Mesendoderm (in vitro differentiated cells): ENCODE results near the gene VPS50.
"Not testable (repeated sequence)": the region's sequence is repeated elsewhere in the genome, so short reads cannot be mapped to it uniquely, and the experiment has no call there.

Source experiments
- DNase-seq: peaks from one replicate; pipeline ENCODE4 v3.0.0; 2013
- H2AK5ac ChIP-seq: 2 replicates; pipeline ENCODE4 v1.6.1; 2013; ENCODE audit warnings: low read length, inconsistent platforms
- H2BK120ac ChIP-seq: 2 replicates; pipeline ENCODE4 v1.6.1; 2013; ENCODE audit warnings: low read depth, mild to moderate bottlenecking, low read length, moderate library complexity, mixed read lengths
- H2BK15ac ChIP-seq: replicated peaks from 2 replicates; pipeline ENCODE4 v1.6.1; 2013; ENCODE audit warnings: low read depth, mild to moderate bottlenecking, moderate library complexity
- H2BK5ac ChIP-seq: 2 replicates; pipeline ENCODE4 v1.6.1; 2013; ENCODE audit warnings: low read length, inconsistent platforms
- H3K18ac ChIP-seq: 2 replicates; pipeline ENCODE4 v1.6.1; 2013; ENCODE audit warnings: mild to moderate bottlenecking, low read length, mixed read lengths
- H3K23ac ChIP-seq: one replicate; pipeline ENCODE4 v1.6.1; 2013; ENCODE audit warnings: low read length
- H3K27ac ChIP-seq: 2 replicates; pipeline ENCODE4 v1.5.1; 2013; ENCODE audit warnings: low read depth, mild to moderate bottlenecking, inconsistent platforms, low read length, moderate library complexity
- H3K27me3 ChIP-seq: 2 replicates; pipeline ENCODE4 v1.6.1; 2013; ENCODE audit warnings: low read length, control low read depth, mild to moderate bottlenecking, inconsistent platforms; ENCODE audit not compliant: insufficient read depth, poor library complexity
- H3K36me3 ChIP-seq: 2 replicates; pipeline ENCODE4 v1.6.1; 2013; ENCODE audit warnings: low read length, inconsistent platforms; ENCODE audit not compliant: control insufficient read depth, insufficient read depth
- H3K4ac ChIP-seq: one replicate; pipeline ENCODE4 v1.6.1; 2013; ENCODE audit warnings: low read depth, mild to moderate bottlenecking, low read length, moderate library complexity
- H3K4me1 ChIP-seq: 2 replicates; pipeline ENCODE4 v1.6.1; 2013; ENCODE audit warnings: low read depth, low read length, inconsistent platforms; ENCODE audit not compliant: control insufficient read depth
- H3K4me2 ChIP-seq: 2 replicates; pipeline ENCODE4 v1.6.1; 2013; ENCODE audit warnings: low read length
- H3K4me3 ChIP-seq: 2 replicates; pipeline ENCODE4 v1.5.1; 2013; ENCODE audit warnings: mild to moderate bottlenecking, low read length
- H3K56ac ChIP-seq: one replicate; pipeline ENCODE4 v1.6.1; 2013; ENCODE audit warnings: low read length
- H3K79me1 ChIP-seq: 2 replicates; pipeline ENCODE4 v1.6.1; 2013; ENCODE audit warnings: low read length, inconsistent platforms
- H3K79me2 ChIP-seq: 2 replicates; pipeline ENCODE4 v1.6.1; 2013; ENCODE audit warnings: mild to moderate bottlenecking, low read length; ENCODE audit not compliant: control insufficient read depth, insufficient read depth
- H3K9ac ChIP-seq: 2 replicates; pipeline ENCODE4 v1.6.1; 2013; ENCODE audit warnings: low read length, inconsistent platforms
- H4K5ac ChIP-seq: one replicate; pipeline ENCODE4 v1.6.1; 2013; ENCODE audit warnings: low read length
- H4K8ac ChIP-seq: one replicate; pipeline ENCODE4 v1.6.1; 2013; ENCODE audit warnings: low read depth, mild to moderate bottlenecking, control low read depth, low read length, moderate library complexity
- WGBS: extraction: QIAGEN DNeasy Blood & Tissue Kit; methylation state at CpG from one replicate; pipeline ENCODE4 v1.1.7; 2013; ENCODE audit warnings: low lambda C conversion rate, missing lambda C conversion rate; ENCODE audit not compliant: insufficient coverage; ENCODE audit errors: extremely low coverage; 5-methylcytosine and 5-hydroxymethylcytosine counted together

VPS50 gene

GRCh38 chr7:93310346-93310745, 78.2 kb downstream of the VPS50 start:
- Histone ChIP-seq H4K5ac (no peak overlapping the region), H2BK5ac (no peak overlapping the region), H3K56ac (no peak overlapping the region), H3K79me1 (no peaks in the 10 kb centered on the region), H3K18ac (no peak overlapping the region), H3K23ac (no peak overlapping the region), H3K9ac (no peak overlapping the region), H3K4me1 (peaks cover 5% of the 10 kb centered on the region), H3K79me2 (no peaks in the 10 kb centered on the region), H3K36me3 (no peaks in the 10 kb centered on the region), H2BK120ac (no peak overlapping the region), H3K27ac (no peak overlapping the region), H3K4me3 (no peak overlapping the region), H3K27me3 (no peaks in the 10 kb centered on the region), H3K4ac (no peak overlapping the region), H3K4me2 (no peak overlapping the region), H2BK15ac (no peak overlapping the region), H4K8ac (no peak overlapping the region), H2AK5ac (no peak overlapping the region)
- no CpG with 5 or more reads among the region's 4 CpGs for WGBS
- DNase-seq = no peak

DNA sequence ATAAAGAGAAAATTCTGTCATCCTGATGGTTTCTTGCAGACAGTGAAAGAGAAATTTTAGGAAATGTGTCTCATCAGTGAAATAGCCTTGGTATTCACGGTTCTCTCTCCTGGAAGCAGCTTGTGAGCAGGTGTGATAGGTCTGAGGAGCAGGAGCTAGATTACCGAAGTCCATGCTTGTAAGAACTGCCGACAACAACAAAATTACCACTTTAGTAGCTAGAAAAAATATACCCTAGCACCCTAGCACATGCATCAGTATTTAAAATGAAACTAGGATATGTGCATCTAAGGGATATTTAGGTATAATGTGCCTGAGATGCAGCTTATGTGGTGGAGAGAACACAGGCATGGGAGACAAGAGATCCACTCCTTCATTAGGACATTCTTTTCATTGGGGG, 82.3 kb downstream of the VPS50 start:
- no CpG with 5 or more reads among the region's 3 CpGs for WGBS
- no peaks in the 10 kb centered on the region for H3K27me3 ChIP-seq

GRCh38 chr7:93315896-93316295, 83.7 kb downstream of the VPS50 start:
- no peak overlapping the region for H2BK15ac ChIP-seq
- no peaks in the 10 kb centered on the region for H3K27me3 ChIP-seq
- no peak overlapping the region for H3K4me2 ChIP-seq
- no peak overlapping the region for H3K4me3 ChIP-seq
- H2BK5ac ChIP-seq = no peak overlapping the region
- no peak overlapping the region for H4K5ac ChIP-seq
- no peak overlapping the region for H3K4ac ChIP-seq
- no CpG with 5 or more reads among the region's 2 CpGs for WGBS
- no peak overlapping the region for H3K27ac ChIP-seq
- no peak overlapping the region for H2BK120ac ChIP-seq
- no peaks in the 10 kb centered on the region for H3K79me1 ChIP-seq
- peaks cover 5% of the 10 kb centered on the region for H3K4me1 ChIP-seq
- H3K23ac ChIP-seq = no peak overlapping the region
- H3K36me3 ChIP-seq = no peaks in the 10 kb centered on the region
- no peak overlapping the region for H3K18ac ChIP-seq
- H3K9ac ChIP-seq = no peak overlapping the region
- H4K8ac ChIP-seq = no peak overlapping the region
- no peak for DNase-seq
- H3K56ac ChIP-seq = no peak overlapping the region
- no peak overlapping the region for H2AK5ac ChIP-seq
- H3K79me2 ChIP-seq = no peaks in the 10 kb centered on the region

More for the DNA sequence above, 82.3 kb downstream of the VPS50 start:
- H3K36me3 ChIP-seq = no peaks in the 10 kb centered on the region
- H2BK15ac ChIP-seq = no peak overlapping the region
- H2BK5ac ChIP-seq = no peak overlapping the region
- peaks cover 5% of the 10 kb centered on the region for H3K4me1 ChIP-seq
- H3K79me2 ChIP-seq = no peaks in the 10 kb centered on the region
- no peak overlapping the region for H3K18ac ChIP-seq
- H3K4ac ChIP-seq = no peak overlapping the region
- no peak overlapping the region for H3K27ac ChIP-seq
- H3K23ac ChIP-seq = no peak overlapping the region
- H4K8ac ChIP-seq = no peak overlapping the region
- no peak overlapping the region for H3K56ac ChIP-seq
- H3K4me2 ChIP-seq = no peak overlapping the region
- no peak overlapping the region for H3K4me3 ChIP-seq
- no peak overlapping the region for H2BK120ac ChIP-seq
- no peak overlapping the region for H3K9ac ChIP-seq
- no peak for DNase-seq
- H2AK5ac ChIP-seq = no peak overlapping the region
- H3K79me1 ChIP-seq = no peaks in the 10 kb centered on the region
- no peak overlapping the region for H4K5ac ChIP-seq

GRCh38 chr7:93316730-93317129, 84.6 kb downstream of the VPS50 start:
- no peak overlapping the region for H3K9ac ChIP-seq
- H3K4me1 ChIP-seq = peaks cover 5% of the 10 kb centered on the region
- H3K79me2 ChIP-seq = no peaks in the 10 kb centered on the region
- no peak overlapping the region for H2BK5ac ChIP-seq
- H2AK5ac ChIP-seq = no peak overlapping the region
- no peak overlapping the region for H4K8ac ChIP-seq
- no peak overlapping the region for H3K18ac ChIP-seq
- no peak overlapping the region for H2BK15ac ChIP-seq
- H3K36me3 ChIP-seq = no peaks in the 10 kb centered on the region
- H3K4me3 ChIP-seq = no peak overlapping the region
- no peak overlapping the region for H3K27ac ChIP-seq
- H2BK120ac ChIP-seq = no peak overlapping the region
- DNase-seq = no peak
- H3K27me3 ChIP-seq = no peaks in the 10 kb centered on the region
- H3K23ac ChIP-seq = no peak overlapping the region
- no peak overlapping the region for H3K56ac ChIP-seq
- no peak overlapping the region for H3K4me2 ChIP-seq
- no peaks in the 10 kb centered on the region for H3K79me1 ChIP-seq
- H3K4ac ChIP-seq = no peak overlapping the region
- no peak overlapping the region for H4K5ac ChIP-seq

DNA sequence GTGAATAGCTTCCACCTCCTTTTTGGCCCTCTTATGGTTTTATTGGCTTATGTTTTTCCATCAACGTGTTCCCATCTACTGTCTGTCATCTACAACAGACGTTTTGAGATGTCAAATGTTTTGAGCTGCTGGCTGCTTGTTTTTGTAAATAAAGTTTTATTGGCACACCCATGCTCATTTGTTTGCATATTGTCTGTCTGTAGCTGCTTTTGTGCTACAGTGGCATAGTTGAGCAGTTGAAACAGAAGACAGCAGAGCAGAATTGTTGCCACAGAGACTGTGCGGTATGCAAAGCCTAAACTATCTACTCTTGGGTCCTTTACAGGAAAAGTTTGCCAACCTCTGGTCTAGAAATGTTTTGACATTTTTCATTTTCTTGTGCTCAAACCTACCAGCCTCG, 88.7 kb downstream of the VPS50 start:
- Histone ChIP-seq H3K27me3 (no peaks in the 10 kb centered on the region), H3K4me2 (no peak overlapping the region), H3K23ac (no peak overlapping the region), H2BK120ac (no peak overlapping the region), H3K27ac (no peak overlapping the region), H2BK5ac (no peak overlapping the region), H3K4me3 (no peak overlapping the region), H3K9ac (no peak overlapping the region), H3K79me2 (no peaks in the 10 kb centered on the region), H2BK15ac (no peak overlapping the region), H3K18ac (no peak overlapping the region), H4K5ac (no peak overlapping the region), H3K56ac (no peak overlapping the region), H3K36me3 (no peaks in the 10 kb centered on the region), H3K79me1 (no peaks in the 10 kb centered on the region), H3K4ac (no peak overlapping the region), H4K8ac (no peak overlapping the region), H2AK5ac (no peak overlapping the region), H3K4me1 (no peaks in the 10 kb centered on the region)
- WGBS = no CpG with 5 or more reads among the region's 4 CpGs
- DNase-seq = no peak

DNA sequence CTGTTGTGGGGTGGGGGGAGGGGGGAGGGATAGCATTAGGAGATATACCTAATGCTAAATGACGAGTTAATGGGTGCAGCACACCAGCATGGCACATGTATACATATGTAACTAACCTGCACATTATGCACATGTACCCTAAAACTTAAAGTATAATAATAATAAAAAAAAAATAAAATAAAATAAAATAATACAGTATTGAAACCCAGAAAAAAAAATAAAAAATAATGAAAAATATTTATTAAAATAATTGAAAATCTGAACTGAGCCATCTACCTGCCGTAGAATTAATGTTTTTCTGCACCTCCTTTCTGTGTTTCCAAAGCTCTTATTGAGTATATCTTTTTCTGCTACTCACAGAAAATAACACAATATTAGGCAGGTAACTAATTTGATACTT, 94.1 kb downstream of the VPS50 start:
- not testable (repeated sequence) for H3K27ac ChIP-seq, H3K4me3 ChIP-seq, H3K79me2 ChIP-seq, H2BK5ac ChIP-seq, H3K79me1 ChIP-seq, H4K8ac ChIP-seq, H3K27me3 ChIP-seq, H3K4me2 ChIP-seq, H2BK15ac ChIP-seq, H2AK5ac ChIP-seq, H3K18ac ChIP-seq, DNase-seq, H2BK120ac ChIP-seq, H3K4ac ChIP-seq, H3K56ac ChIP-seq, H3K23ac ChIP-seq, H3K4me1 ChIP-seq, H3K36me3 ChIP-seq, H4K5ac ChIP-seq, H3K9ac ChIP-seq
- WGBS = no CpG with 5 or more reads among the region's 2 CpGs
